HL-60 (cell line): ENCODE measurements around the gene SLC5A6.

ENCODE experiments used
- DNase-seq, 2 experiments: peaks; one replicate each; pipeline ENCODE4 v3.0.0-alpha.2; 2010 to 2020; ENCODE audit warnings: low read depth in 1 of 2, low spot score in 1 of 2
- H3K27ac ChIP-seq: fragments of 250-450 bp; sonication (Bioruptor Pico); replicated peaks from 2 replicates; pipeline ENCODE4 v1.5.1; 2020; ENCODE audit warnings: mild to moderate bottlenecking, moderate library complexity
- H3K27me3 ChIP-seq: fragments of 250-450 bp; sonication (Bioruptor Pico); 2 replicates; pipeline ENCODE4 v1.5.1; 2021; ENCODE audit warnings: mild to moderate bottlenecking, moderate library complexity; ENCODE audit not compliant: insufficient read depth, poor library complexity, severe bottlenecking
- H3K4me3 ChIP-seq: replicated peaks from 2 replicates; pipeline ENCODE4 v1.5.1; 2011; ENCODE audit warnings: mild to moderate bottlenecking, control low read depth, low read length; ENCODE audit not compliant: insufficient read depth
- GABPA ChIP-seq: IDR thresholded peaks from 2 replicates; pipeline ENCODE4 v1.6.1; 2012; ENCODE audit warnings: low read depth
- POLR2AphosphoS5 ChIP-seq: IDR thresholded peaks from 2 replicates; pipeline ENCODE4 v1.6.1; 2012; ENCODE audit warnings: low read depth
- SPI1 ChIP-seq: IDR thresholded peaks from 2 replicates; pipeline ENCODE4 v1.6.1; 2012; ENCODE audit warnings: low read depth, mild to moderate bottlenecking, borderline replicate concordance
- TF ChIP-seq, protein P1 (sequence below): IDR thresholded peaks from one replicate; pipeline ENCODE4 v1.5.1; 2011; ENCODE audit warnings: low read length, control low read depth, inconsistent platforms; ENCODE audit not compliant: insufficient read depth
- TF ChIP-seq, protein P2 (sequence below): IDR thresholded peaks from 2 replicates; pipeline ENCODE4 v1.6.1; 2012; ENCODE audit warnings: low read depth; ENCODE audit not compliant: insufficient replicate concordance

Gene SLC5A6

GRCh38 chr2:27237341-27237945 is 25.4 kb upstream of the SLC5A6 start:
- Histone ChIP-seq H3K4me3 (no peak overlapping the region), H3K27ac (no peak overlapping the region), H3K27me3 (no peaks in the 10 kb centered on the region)
- TF ChIP-seq SPI1 (no peak), GABPA (no peak), POLR2AphosphoS5 (no peak)
- TF ChIP-seq, protein P1, sequence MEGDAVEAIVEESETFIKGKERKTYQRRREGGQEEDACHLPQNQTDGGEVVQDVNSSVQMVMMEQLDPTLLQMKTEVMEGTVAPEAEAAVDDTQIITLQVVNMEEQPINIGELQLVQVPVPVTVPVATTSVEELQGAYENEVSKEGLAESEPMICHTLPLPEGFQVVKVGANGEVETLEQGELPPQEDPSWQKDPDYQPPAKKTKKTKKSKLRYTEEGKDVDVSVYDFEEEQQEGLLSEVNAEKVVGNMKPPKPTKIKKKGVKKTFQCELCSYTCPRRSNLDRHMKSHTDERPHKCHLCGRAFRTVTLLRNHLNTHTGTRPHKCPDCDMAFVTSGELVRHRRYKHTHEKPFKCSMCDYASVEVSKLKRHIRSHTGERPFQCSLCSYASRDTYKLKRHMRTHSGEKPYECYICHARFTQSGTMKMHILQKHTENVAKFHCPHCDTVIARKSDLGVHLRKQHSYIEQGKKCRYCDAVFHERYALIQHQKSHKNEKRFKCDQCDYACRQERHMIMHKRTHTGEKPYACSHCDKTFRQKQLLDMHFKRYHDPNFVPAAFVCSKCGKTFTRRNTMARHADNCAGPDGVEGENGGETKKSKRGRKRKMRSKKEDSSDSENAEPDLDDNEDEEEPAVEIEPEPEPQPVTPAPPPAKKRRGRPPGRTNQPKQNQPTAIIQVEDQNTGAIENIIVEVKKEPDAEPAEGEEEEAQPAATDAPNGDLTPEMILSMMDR = no peak
- TF ChIP-seq, protein P2, sequence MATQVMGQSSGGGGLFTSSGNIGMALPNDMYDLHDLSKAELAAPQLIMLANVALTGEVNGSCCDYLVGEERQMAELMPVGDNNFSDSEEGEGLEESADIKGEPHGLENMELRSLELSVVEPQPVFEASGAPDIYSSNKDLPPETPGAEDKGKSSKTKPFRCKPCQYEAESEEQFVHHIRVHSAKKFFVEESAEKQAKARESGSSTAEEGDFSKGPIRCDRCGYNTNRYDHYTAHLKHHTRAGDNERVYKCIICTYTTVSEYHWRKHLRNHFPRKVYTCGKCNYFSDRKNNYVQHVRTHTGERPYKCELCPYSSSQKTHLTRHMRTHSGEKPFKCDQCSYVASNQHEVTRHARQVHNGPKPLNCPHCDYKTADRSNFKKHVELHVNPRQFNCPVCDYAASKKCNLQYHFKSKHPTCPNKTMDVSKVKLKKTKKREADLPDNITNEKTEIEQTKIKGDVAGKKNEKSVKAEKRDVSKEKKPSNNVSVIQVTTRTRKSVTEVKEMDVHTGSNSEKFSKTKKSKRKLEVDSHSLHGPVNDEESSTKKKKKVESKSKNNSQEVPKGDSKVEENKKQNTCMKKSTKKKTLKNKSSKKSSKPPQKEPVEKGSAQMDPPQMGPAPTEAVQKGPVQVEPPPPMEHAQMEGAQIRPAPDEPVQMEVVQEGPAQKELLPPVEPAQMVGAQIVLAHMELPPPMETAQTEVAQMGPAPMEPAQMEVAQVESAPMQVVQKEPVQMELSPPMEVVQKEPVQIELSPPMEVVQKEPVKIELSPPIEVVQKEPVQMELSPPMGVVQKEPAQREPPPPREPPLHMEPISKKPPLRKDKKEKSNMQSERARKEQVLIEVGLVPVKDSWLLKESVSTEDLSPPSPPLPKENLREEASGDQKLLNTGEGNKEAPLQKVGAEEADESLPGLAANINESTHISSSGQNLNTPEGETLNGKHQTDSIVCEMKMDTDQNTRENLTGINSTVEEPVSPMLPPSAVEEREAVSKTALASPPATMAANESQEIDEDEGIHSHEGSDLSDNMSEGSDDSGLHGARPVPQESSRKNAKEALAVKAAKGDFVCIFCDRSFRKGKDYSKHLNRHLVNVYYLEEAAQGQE = no peak
- DNase-seq = no peak

DNA sequence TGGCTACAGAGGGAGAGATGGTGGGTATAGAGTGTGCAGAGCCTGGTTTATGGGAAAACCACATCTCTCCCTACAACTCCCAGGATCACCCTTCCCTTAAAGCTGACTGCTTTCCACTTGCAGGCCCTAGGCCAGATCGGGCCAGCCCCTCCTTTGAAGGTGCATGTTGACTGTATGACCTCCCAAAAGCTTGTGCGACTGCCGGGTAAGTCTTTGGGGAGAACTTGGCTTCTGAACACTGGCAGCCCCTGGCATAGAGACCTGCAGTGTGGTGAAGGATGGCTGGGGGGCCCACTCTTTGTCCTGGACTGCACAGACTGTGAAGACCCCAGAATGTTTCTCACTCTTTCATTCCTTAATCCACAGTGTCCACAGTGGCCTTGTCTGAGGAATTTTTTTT is 24.6 kb upstream of the SLC5A6 start:
- H3K27ac ChIP-seq = no peak overlapping the region
- TF ChIP-seq GABPA (no peak), SPI1 (no peak), POLR2AphosphoS5 (no peak)
- TF ChIP-seq, protein P1 = no peak
- TF ChIP-seq, protein P2 = no peak
- no peaks in the 10 kb centered on the region for H3K27me3 ChIP-seq
- H3K4me3 ChIP-seq = no peak overlapping the region
- no peak for DNase-seq

GRCh38 chr2:27236136-27236535 is 24.1 kb upstream of the SLC5A6 start:
- Histone ChIP-seq H3K4me3 (no peak overlapping the region), H3K27me3 (no peaks in the 10 kb centered on the region), H3K27ac (no peak overlapping the region)
- no peak for TF ChIP-seq POLR2AphosphoS5
- TF ChIP-seq, protein P2 = no peak
- no peak for TF ChIP-seq GABPA
- TF ChIP-seq SPI1 = no peak
- TF ChIP-seq, protein P1 = no peak
- DNase-seq = no peak
